Activated B cell treated with CpG ODN at 0.5 μM for 24 hours (primary cell): ENCODE data around the gene PLA2G2F. TPM values are rescaled to one million over a fixed set of nuclear protein-coding genes. Genes with fewer than 3 reads are reported as not detected.

Source experiments
- ATAC-seq: fragments of 200-7000 bp; cut with Tn5 transposase; one replicate; pipeline ENCODE4 v1.10.0; 2021; ENCODE audit warnings: low read depth, mild to moderate bottlenecking, moderate library complexity
- CTCF ChIA-PET: fragments of 350-600 bp; sonication (Branson Sonifier 250); formaldehyde crosslinking; loops from one replicate; lab custom pipeline; 2021; ENCODE audit warnings: antibody characterized with exemption; lab: Charles Lee
- POLR2A ChIA-PET: fragments of 350-600 bp; sonication (Branson Sonifier 250); formaldehyde crosslinking; loops from one replicate; lab custom pipeline; 2021; ENCODE audit warnings: antibody characterized with exemption; lab: Charles Lee
- DNase-seq: peaks from one replicate; pipeline ENCODE4 v3.0.0; 2022
- H3K27ac Mint-ChIP-seq: one replicate; pipeline ENCODE4 v1.8.0; 2020; ENCODE audit warnings: mixed read lengths
- H3K27me3 Mint-ChIP-seq: one replicate; pipeline ENCODE4 v1.8.0; 2021; ENCODE audit warnings: mixed read lengths
- H3K36me3 Mint-ChIP-seq: one replicate; pipeline ENCODE4 v1.8.0; 2021; ENCODE audit warnings: low read depth, mixed read lengths
- H3K4me1 Mint-ChIP-seq: one replicate; pipeline ENCODE4 v1.8.0; 2021; ENCODE audit warnings: mixed read lengths
- H3K4me3 Mint-ChIP-seq: one replicate; pipeline ENCODE4 v1.8.0; 2020; ENCODE audit warnings: mild to moderate bottlenecking, mixed read lengths
- H3K9me3 Mint-ChIP-seq: one replicate; pipeline ENCODE4 v1.8.0; 2020; ENCODE audit warnings: mixed read lengths
- CTCF ChIP-seq: fragments of 200-600 bp; IDR thresholded peaks from one replicate; pipeline ENCODE4 v1.8.0; 2022; ENCODE audit warnings: antibody characterized with exemption, mild to moderate bottlenecking
- intact Hi-C: fragments of 100-400 bp; cut with micrococcal nuclease; formaldehyde crosslinking; loops from one replicate; pipeline ENCODE4 v1.15.1; 2024
- total RNA-seq: library from RNA; stranded (reverse); gene quantifications from 2 replicates; pipeline ENCODE4 v1.2.3, GENCODE V29; 2022

PLA2G2F gene
- total RNA-seq, 1 donor from 2014 or later, result not detected

GRCh38 chr1:20158358-20159070 lies 19.4 kb downstream of the PLA2G2F start:
- ATAC-seq (no peak), DNase-seq (no peak)
- Mint-ChIP-seq H3K27ac (no peak overlapping the region), H3K9me3 (peaks cover 38% of the 10 kb centered on the region), H3K4me3 (no peak overlapping the region), H3K27me3 (no peaks in the 10 kb centered on the region), H3K4me1 (peaks cover 6% of the 10 kb centered on the region), H3K36me3 (peaks cover 13% of the 10 kb centered on the region)
- CTCF ChIA-PET, result no interaction called here
- intact Hi-C loops, result no loop called here
- POLR2A ChIA-PET, result no interaction called here
- TF ChIP-seq CTCF, result no peak

GRCh38 chr1:20160034-20160433 lies 20.9 kb downstream of the PLA2G2F start:
- Mint-ChIP-seq H3K9me3 (peaks cover 44% of the 10 kb centered on the region), H3K36me3 (peaks cover 14% of the 10 kb centered on the region), H3K4me3 (no peak overlapping the region), H3K27me3 (peaks cover under 1% of the 10 kb centered on the region), H3K27ac (no peak overlapping the region), H3K4me1 (no peaks in the 10 kb centered on the region)
- ChIA-PET CTCF (no interaction called here), POLR2A (no interaction called here)
- DNase-seq, result no peak
- no peak for ATAC-seq
- intact Hi-C loops, result no loop called here
- TF ChIP-seq CTCF, result no peak

GRCh38 chr1:20164694-20165202 lies 25.6 kb downstream of the PLA2G2F start:
- no peak overlapping the region for H3K27ac Mint-ChIP-seq
- ChIA-PET CTCF (interaction anchor here (2.3 kb wide), 1 partner anchor 30 kb away, joined by 12 read pairs; no protein-coding TSS in a partner anchor), POLR2A (no interaction called here)
- no peaks in the 10 kb centered on the region for H3K4me1 Mint-ChIP-seq
- peaks cover 10% of the 10 kb centered on the region for H3K27me3 Mint-ChIP-seq
- ATAC-seq (no peak), DNase-seq (no peak)
- intact Hi-C loops, result no loop called here
- H3K4me3 Mint-ChIP-seq, result no peak overlapping the region
- H3K9me3 Mint-ChIP-seq, result peaks cover 35% of the 10 kb centered on the region
- H3K36me3 Mint-ChIP-seq, result peaks cover 12% of the 10 kb centered on the region
- TF ChIP-seq CTCF, result no peak

- DNase-seq (no peak), ATAC-seq (no peak)
- intact Hi-C loops, result no loop called here
- H3K27ac Mint-ChIP-seq, result no peak overlapping the region
- H3K9me3 Mint-ChIP-seq, result peaks cover 32% of the 10 kb centered on the region
- ChIA-PET POLR2A (no interaction called here), CTCF (interaction anchor here (2.3 kb wide), 1 partner anchor 29 kb away, joined by 12 read pairs; no protein-coding TSS in a partner anchor)
- H3K4me1 Mint-ChIP-seq, result no peaks in the 10 kb centered on the region
- no peak for TF ChIP-seq CTCF
- peaks cover 12% of the 10 kb centered on the region for H3K36me3 Mint-ChIP-seq
- no peak overlapping the region for H3K4me3 Mint-ChIP-seq
- H3K27me3 Mint-ChIP-seq, result peaks cover 10% of the 10 kb centered on the region
These were observed 26.4 kb downstream of the PLA2G2F start for GRCh38 chr1:20165522-20165951.

GRCh38 chr1:20166051-20166450 lies 26.9 kb downstream of the PLA2G2F start:
- CTCF ChIA-PET, result interaction anchor here (2.3 kb wide), 1 partner anchor 29 kb away, joined by 12 read pairs; no protein-coding TSS in a partner anchor

More at GRCh38 chr1:20166051-20166450, 26.9 kb downstream of the PLA2G2F start:
- intact Hi-C loops, result no loop called here
- H3K36me3 Mint-ChIP-seq, result peaks cover 12% of the 10 kb centered on the region
- TF ChIP-seq CTCF, result no peak
- no peak overlapping the region for H3K27ac Mint-ChIP-seq
- no peak overlapping the region for H3K4me3 Mint-ChIP-seq
- peaks cover 3% of the 10 kb centered on the region for H3K4me1 Mint-ChIP-seq
- DNase-seq, result no peak
- no peak for ATAC-seq
- POLR2A ChIA-PET, result no interaction called here
- H3K9me3 Mint-ChIP-seq, result peaks cover 29% of the 10 kb centered on the region
- H3K27me3 Mint-ChIP-seq, result peaks cover 10% of the 10 kb centered on the region
